ENCODE measurements around the gene TJAP1.
A peak's percentile ranks its signal among the peaks of the same experiment; 100 is the strongest.
"Not testable (repeated sequence)": the region's sequence is repeated elsewhere in the genome, so short reads cannot be mapped to it uniquely, and the experiment has no call there.

Gene TJAP1

GRCh38 chr6:43478008-43478372 lies 620 bp downstream of the TJAP1 start:
- DNase-seq: no peak

GRCh38 chr6:43481075-43481474 lies 3.7 kb downstream of the TJAP1 start:
- DNase-seq: no peak

GRCh38 chr6:43481591-43482236 lies 4.3 kb downstream of the TJAP1 start:
- no peak for DNase-seq

- DNase-seq: no peak
These were observed 11.4 kb downstream of the TJAP1 start for GRCh38 chr6:43488667-43489276.

GRCh38 chr6:43489277-43490072 lies 12.1 kb downstream of the TJAP1 start:
- peak in 54 of 56 donors; percentile 36 to 98 (median 90) for DNase-seq

- DNase-seq: peak in 11 of 56 donors; percentile 16 to 62 (median 36)
These were observed 13.2 kb downstream of the TJAP1 start for GRCh38 chr6:43490523-43490939.

- peak in 55 of 56 donors; percentile 47 to 95 (median 83) for DNase-seq
These were observed 14.6 kb downstream of the TJAP1 start for GRCh38 chr6:43491750-43492661.

GRCh38 chr6:43492673-43493072 lies 15.3 kb downstream of the TJAP1 start:
- peak in 3 of 56 donors; percentile 64 to 76 (median 73) for DNase-seq

GRCh38 chr6:43493230-43493629 lies 15.9 kb downstream of the TJAP1 start:
- DNase-seq: no peak

GRCh38 chr6:43493833-43494232 lies 16.5 kb downstream of the TJAP1 start:
- peak in 5 of 56 donors; percentile 14 to 32 (median 24) for DNase-seq

GRCh38 chr6:43494321-43494720 lies 17.0 kb downstream of the TJAP1 start:
- DNase-seq: no peak

GRCh38 chr6:43494766-43495165 lies 17.4 kb downstream of the TJAP1 start:
- DNase-seq: no peak

GRCh38 chr6:43495409-43495941 lies 18.1 kb downstream of the TJAP1 start:
- peak in 2 of 56 donors; percentile 10 to 19 for DNase-seq

- DNase-seq: peak in 10 of 56 donors; percentile 13 to 47 (median 29)
These were observed 19.2 kb downstream of the TJAP1 start for GRCh38 chr6:43496370-43497128.

- no peak for DNase-seq
These were observed 19.7 kb downstream of the TJAP1 start for GRCh38 chr6:43497129-43497396.

- no peak for DNase-seq
These were observed 20.3 kb downstream of the TJAP1 start for GRCh38 chr6:43497689-43498088.

GRCh38 chr6:43498291-43498690 lies 20.9 kb downstream of the TJAP1 start:
- DNase-seq: not testable (repeated sequence)

- DNase-seq: no peak
These were observed 21.9 kb downstream of the TJAP1 start for GRCh38 chr6:43499028-43499815.

- DNase-seq: no peak
These were observed 23.6 kb downstream of the TJAP1 start for GRCh38 chr6:43500921-43501320.

GRCh38 chr6:43502666-43503065 lies 25.3 kb downstream of the TJAP1 start:
- DNase-seq: peak in 2 of 56 donors; percentile 15 to 19

All from amygdala (tissue), 56 donors.